Breast epithelium (tissue), 4 donors: Measurements from ENCODE around the gene TUBB4B. TPM values are rescaled to one million over a fixed set of nuclear protein-coding genes. Genes with fewer than 3 reads are reported as not detected.

Experiments
- DNase-seq, 2 donors: peaks; one replicate each; pipeline ENCODE4 v3.0.0-alpha.2; 2019; ENCODE audit warnings: low spot score in 2 of 2
- H3K27ac ChIP-seq, 2 donors: fragments of 200-600 bp; sonication (generic) in 1 of 2; one replicate each; pipeline ENCODE4 v1.5.1; 2016 to 2019; ENCODE audit warnings: mild to moderate bottlenecking in 1 of 2
- H3K27me3 ChIP-seq, 2 donors: fragments of 200-600 bp; sonication (generic) in 1 of 2; one replicate each; pipeline versions ENCODE4 v1.5.1 to v1.6.0; 2017 to 2019; ENCODE audit warnings: control low read depth in 1 of 2, mild to moderate bottlenecking in 1 of 2
- H3K36me3 ChIP-seq: fragments of 200-600 bp; one replicate; pipeline ENCODE4 v1.5.1; 2019
- H3K4me1 ChIP-seq, 2 donors: fragments of 200-600 bp; sonication (generic); one replicate each; pipeline ENCODE4 v1.5.1; 2016 to 2019; ENCODE audit warnings: control low read depth in 1 of 2
- H3K4me3 ChIP-seq, 3 donors: fragments of 200-600 bp; sonication (generic); 1 replicate in 2 of 3; 2 replicates in 1 of 3; pipeline ENCODE4 v1.5.1; 2016 to 2019; ENCODE audit warnings: mild to moderate bottlenecking in 3 of 3, moderate library complexity in 2 of 3
- H3K9me3 ChIP-seq, 2 donors: fragments of 200-600 bp; sonication (generic) in 1 of 2; one replicate each; pipeline ENCODE4 v1.5.1; 2016 to 2019; ENCODE audit warnings: control low read depth in 1 of 2
- POLR2A ChIP-seq: fragments of 450-650 bp; IDR thresholded peaks from one replicate; pipeline ENCODE4 v1.6.1; 2016; ENCODE audit warnings: antibody characterized with exemption, mild to moderate bottlenecking, moderate library complexity
- POLR2AphosphoS5 ChIP-seq, 3 donors: sonication (generic); formaldehyde crosslinking; IDR thresholded peaks; one replicate each; pipeline ENCODE4 v1.6.1; 2017; ENCODE audit warnings: antibody characterized with exemption in 3 of 3
- intact Hi-C: fragments of 100-400 bp; cut with DNase I; formaldehyde crosslinking; loops from one replicate; pipeline ENCODE4 v1.15.1; 2023; ENCODE audit warnings: low total_unique reads
- total RNA-seq, 3 donors: library from RNA; depleted of rRNA; stranded (reverse); fragments of >200 nt; gene quantifications; one replicate each; pipeline ENCODE4 v1.1.0, GENCODE V29; 2016
- TF ChIP-seq, protein P1 (sequence below), 3 donors: fragments of 450-650 bp; IDR thresholded peaks; one replicate each; pipeline ENCODE4 v1.5.1; 2016 to 2017; ENCODE audit warnings: antibody characterized with exemption in 3 of 3, mild to moderate bottlenecking in 3 of 3, moderate library complexity in 3 of 3

The TUBB4B gene
- total RNA-seq, 3 donors from 2014 or later = 112 to 188 (median 183) TPM

DNA sequence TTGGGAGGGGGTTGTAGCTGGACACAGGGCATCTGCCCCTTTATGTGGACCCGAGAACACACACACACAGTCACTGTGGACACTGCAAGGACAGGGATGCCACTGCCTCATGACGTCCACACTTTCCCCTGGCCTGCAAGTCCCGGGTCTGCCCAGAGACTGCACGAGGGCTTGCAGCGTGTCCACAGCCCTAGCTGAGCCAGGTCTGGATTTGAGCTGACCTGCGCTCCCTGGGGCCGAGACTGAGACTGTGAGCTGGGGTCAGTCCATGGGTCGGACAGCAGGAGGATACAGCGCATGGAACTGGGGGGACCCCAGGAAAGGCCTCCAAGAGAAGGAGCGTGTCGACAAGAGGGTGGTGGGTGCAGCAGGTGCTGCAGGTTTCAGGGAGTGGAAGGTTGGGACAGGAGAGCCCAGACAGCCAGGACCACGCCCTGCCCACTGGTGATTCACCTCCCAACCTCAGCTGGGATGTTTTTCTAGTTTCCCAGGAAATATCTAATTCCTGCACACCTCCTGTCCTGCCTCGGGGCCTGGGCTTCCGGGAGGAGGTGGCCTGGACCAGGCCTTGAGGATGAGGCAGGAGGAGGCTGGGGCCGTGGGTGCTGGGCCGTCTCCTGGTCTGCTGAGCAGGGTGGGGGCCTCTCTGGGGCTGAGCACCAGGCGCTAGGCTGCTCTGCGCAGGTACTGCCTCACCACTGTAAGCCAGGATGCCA lies 14.6 kb upstream of the TUBB4B start:
- Histone ChIP-seq H3K27ac (peak overlapping the region; percentile 53 to 78), H3K27me3 (peaks cover 4 to 35% of the 10 kb centered on the region in 2 donors)
- TF ChIP-seq POLR2A (no peak), POLR2AphosphoS5 (IDR thresholded peaks at IDR 0.05) (no peak)
- TF ChIP-seq, protein P1, sequence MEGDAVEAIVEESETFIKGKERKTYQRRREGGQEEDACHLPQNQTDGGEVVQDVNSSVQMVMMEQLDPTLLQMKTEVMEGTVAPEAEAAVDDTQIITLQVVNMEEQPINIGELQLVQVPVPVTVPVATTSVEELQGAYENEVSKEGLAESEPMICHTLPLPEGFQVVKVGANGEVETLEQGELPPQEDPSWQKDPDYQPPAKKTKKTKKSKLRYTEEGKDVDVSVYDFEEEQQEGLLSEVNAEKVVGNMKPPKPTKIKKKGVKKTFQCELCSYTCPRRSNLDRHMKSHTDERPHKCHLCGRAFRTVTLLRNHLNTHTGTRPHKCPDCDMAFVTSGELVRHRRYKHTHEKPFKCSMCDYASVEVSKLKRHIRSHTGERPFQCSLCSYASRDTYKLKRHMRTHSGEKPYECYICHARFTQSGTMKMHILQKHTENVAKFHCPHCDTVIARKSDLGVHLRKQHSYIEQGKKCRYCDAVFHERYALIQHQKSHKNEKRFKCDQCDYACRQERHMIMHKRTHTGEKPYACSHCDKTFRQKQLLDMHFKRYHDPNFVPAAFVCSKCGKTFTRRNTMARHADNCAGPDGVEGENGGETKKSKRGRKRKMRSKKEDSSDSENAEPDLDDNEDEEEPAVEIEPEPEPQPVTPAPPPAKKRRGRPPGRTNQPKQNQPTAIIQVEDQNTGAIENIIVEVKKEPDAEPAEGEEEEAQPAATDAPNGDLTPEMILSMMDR (IDR thresholded peaks at IDR 0.05) = no peak

DNA sequence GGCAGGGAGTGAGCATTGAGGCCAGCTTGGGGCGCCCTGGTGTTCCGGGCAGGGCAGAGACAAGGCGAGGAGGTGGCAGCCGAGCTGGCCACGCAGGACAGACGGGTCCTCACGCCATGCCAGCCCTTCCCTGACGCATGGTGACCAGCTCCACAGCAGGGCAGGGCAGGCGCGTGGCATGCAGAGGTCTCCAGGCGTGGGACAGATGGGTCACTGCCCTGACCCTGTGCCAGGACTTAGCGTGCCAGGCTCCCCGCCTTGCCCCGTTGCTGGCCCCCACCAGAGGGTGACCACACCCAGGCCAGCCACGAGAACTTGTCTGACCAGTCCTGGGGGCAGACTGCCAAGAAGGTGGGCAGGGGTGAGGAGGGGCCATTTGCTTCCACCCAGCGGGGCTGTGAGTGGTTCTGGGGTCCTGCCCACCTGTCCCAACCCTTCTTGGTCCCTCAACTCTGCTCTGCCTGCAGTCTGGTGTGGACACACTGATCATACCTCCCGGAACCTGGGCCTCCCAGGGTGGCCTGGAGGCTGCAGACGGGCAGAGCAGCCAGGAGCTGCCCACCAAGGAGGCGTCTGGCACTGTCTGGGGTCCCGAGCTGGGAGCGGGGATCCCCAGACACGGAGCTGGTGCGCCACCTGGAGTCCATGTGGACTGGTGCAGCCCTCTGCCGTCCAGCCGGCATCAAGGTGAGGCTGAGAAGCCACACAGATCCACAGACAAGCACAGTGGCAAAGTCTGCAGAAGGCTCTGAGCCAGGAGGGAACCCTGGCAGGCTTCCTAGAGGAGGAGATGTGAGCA lies 13.8 kb upstream of the TUBB4B start, which contains the start of gene RNF224:
Gene RNF224 (plus strand): TSS at position 449 of the 799 bp plus-strand sequence. CDS start 834 bp downstream, outside the sequence.
- Histone ChIP-seq H3K9me3 (no peaks in the 10 kb centered on the region), H3K4me3 (peak within 1 kb of the TSS in 2 of 3 donors; percentile 6 to 25), H3K36me3 (no peaks in the 10 kb centered on the region), H3K27me3 (peaks cover 4 to 43% of the 10 kb centered on the region in 2 donors), H3K27ac (peak within 1 kb of the TSS; percentile 53 to 78), H3K4me1 (peaks cover 7% of the 10 kb centered on the region in 2 donors)
- TF ChIP-seq POLR2AphosphoS5 (IDR thresholded peaks at IDR 0.05) (peak in 1 of 3 donors; percentile 61), POLR2A (no peak)
- TF ChIP-seq, protein P1 (IDR thresholded peaks at IDR 0.05) = peak; percentile 57 to 99 (median 89)
- DNase-seq = peak; percentile 76 to 89
- intact Hi-C loops = loop anchor here (5.0 kb wide), 1 partner anchor 95 kb away; no protein-coding TSS in a partner anchor

More for the DNA sequence above, 14.6 kb upstream of the TUBB4B start:
- DNase-seq = no peak
- peak overlapping the region in 1 of 3 donors; percentile 25 for H3K4me3 ChIP-seq
- no peaks in the 10 kb centered on the region for H3K9me3 ChIP-seq
- H3K36me3 ChIP-seq = no peaks in the 10 kb centered on the region
- intact Hi-C loops = loop anchor here (5.0 kb wide), 1 partner anchor 94 kb away; no protein-coding TSS in a partner anchor
- H3K4me1 ChIP-seq = peaks cover 7% of the 10 kb centered on the region in 2 donors

- H3K27me3 ChIP-seq = peaks cover 9 to 50% of the 10 kb centered on the region in 2 donors
- no peak overlapping the region for H3K4me3 ChIP-seq
- no peak overlapping the region for H3K27ac ChIP-seq
- no peak for DNase-seq
- intact Hi-C loops = loop anchor here (5.0 kb wide), 1 partner anchor 96 kb away; no protein-coding TSS in a partner anchor
- H3K36me3 ChIP-seq = no peaks in the 10 kb centered on the region
- no peaks in the 10 kb centered on the region for H3K9me3 ChIP-seq
- TF ChIP-seq POLR2AphosphoS5 (IDR thresholded peaks at IDR 0.05) (no peak), POLR2A (no peak)
- TF ChIP-seq, protein P1 (IDR thresholded peaks at IDR 0.05) = no peak
- peaks cover 7% of the 10 kb centered on the region in 2 donors for H3K4me1 ChIP-seq
These were observed 13.1 kb upstream of the TUBB4B start for GRCh38 chr9:137227853-137228505.

DNA sequence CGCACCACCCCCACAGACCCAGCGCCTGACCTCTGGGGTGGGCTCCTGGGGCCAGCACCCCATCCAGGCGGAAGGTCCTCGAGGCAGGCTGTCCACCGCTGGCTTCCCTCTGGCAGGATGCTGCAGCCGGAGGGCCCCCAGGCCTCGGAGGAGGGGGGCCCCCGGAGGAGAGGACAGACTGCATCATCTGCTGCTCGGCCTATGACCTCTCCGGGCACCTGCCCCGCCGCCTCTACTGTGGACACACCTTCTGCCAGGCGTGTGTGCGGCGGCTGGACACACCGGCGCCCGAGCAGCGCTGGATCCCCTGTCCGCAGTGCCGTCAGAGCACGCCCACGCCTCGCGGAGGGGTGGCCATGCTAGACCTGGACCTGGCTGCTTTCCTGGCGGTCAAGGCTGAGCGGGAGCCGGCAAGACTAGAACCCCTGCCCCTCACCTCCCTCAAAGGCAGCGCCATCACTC lies 12.6 kb upstream of the TUBB4B start:
- H3K4me1 ChIP-seq = peaks cover 7% of the 10 kb centered on the region in 2 donors

More for the DNA sequence above, 12.6 kb upstream of the TUBB4B start:
- Histone ChIP-seq H3K27ac (no peak overlapping the region), H3K4me3 (no peak overlapping the region), H3K9me3 (no peaks in the 10 kb centered on the region), H3K27me3 (peaks cover 9 to 56% of the 10 kb centered on the region in 2 donors), H3K36me3 (no peaks in the 10 kb centered on the region)
- TF ChIP-seq POLR2A (no peak), POLR2AphosphoS5 (IDR thresholded peaks at IDR 0.05) (no peak)
- TF ChIP-seq, protein P1 (IDR thresholded peaks at IDR 0.05) = no peak
- intact Hi-C loops = loop anchor here (5.0 kb wide), 1 partner anchor 96 kb away; no protein-coding TSS in a partner anchor
- DNase-seq = no peak
